ENCODE measurements around the gene FAM219B.
A peak's percentile ranks its signal among the peaks of the same experiment; 100 is the strongest.

DNA sequence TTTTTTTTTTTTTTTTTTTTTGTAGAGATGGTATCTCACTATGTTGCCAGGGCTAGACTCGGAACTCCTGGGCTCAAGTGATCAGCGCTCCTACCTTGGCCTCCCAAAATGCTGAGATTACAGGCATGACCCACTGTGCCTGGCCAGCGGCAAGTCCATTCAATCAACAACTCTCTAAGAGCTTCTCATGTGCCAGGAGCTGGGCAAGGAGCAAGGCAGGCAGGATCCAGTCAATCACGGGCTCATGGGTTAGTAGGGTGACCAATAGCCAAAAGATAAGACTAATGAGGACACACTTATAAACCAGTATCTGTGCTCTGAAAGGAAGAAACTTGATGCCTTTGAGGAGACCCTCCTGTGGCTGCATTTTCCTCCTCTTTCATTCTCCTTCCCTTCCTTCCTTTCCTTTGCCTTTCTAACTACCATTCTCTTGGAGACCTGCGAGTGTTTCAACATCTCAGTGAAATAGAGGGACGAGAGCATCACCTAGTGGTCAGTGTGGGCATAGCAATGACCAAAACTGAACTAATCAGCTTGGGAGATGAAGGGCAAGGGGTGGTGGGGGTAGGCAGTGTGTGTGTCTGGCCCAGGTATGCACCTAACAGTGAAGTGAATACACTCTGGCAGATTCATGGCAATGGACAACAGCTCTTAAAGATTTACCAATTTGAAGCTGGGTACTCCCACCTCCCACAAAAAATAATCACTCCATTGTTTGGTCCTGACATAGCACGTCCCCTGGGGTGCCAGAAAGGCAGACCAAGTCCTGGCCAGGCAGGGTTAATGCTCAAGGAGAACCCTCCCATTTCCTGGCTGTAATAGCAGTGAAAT lies 43.6 kb upstream of the FAM219B start:
- TF ChIP-seq, protein P1, sequence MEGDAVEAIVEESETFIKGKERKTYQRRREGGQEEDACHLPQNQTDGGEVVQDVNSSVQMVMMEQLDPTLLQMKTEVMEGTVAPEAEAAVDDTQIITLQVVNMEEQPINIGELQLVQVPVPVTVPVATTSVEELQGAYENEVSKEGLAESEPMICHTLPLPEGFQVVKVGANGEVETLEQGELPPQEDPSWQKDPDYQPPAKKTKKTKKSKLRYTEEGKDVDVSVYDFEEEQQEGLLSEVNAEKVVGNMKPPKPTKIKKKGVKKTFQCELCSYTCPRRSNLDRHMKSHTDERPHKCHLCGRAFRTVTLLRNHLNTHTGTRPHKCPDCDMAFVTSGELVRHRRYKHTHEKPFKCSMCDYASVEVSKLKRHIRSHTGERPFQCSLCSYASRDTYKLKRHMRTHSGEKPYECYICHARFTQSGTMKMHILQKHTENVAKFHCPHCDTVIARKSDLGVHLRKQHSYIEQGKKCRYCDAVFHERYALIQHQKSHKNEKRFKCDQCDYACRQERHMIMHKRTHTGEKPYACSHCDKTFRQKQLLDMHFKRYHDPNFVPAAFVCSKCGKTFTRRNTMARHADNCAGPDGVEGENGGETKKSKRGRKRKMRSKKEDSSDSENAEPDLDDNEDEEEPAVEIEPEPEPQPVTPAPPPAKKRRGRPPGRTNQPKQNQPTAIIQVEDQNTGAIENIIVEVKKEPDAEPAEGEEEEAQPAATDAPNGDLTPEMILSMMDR (IDR thresholded peaks at IDR 0.05) = peak; percentile 95 to 99 (median 98)
- TF ChIP-seq EP300 (IDR thresholded peaks at IDR 0.05) = no peak

Data from esophagus muscularis mucosa (tissue), 3 donors.